NCI-H446 treated with DMSO at 0.1 percent for 48 hours (cell line): Measurements from ENCODE around the gene CIZ1.
"Not testable (repeated sequence)": the region's sequence is repeated elsewhere in the genome, so short reads cannot be mapped to it uniquely, and the experiment has no call there.

Experiments
- DNase-seq: peaks from one replicate; lab custom pipeline; 2025; lab: John Stamatoyannopoulos, UW

CIZ1 gene

GRCh38 chr9:128145951-128146351 lies 45.4 kb downstream of the CIZ1 start:
- DNase-seq = no peak

GRCh38 chr9:128145536-128145935 lies 45.8 kb downstream of the CIZ1 start:
- no peak for DNase-seq

GRCh38 chr9:128144239-128145181 lies 46.9 kb downstream of the CIZ1 start:
- DNase-seq = no peak

GRCh38 chr9:128143525-128144238 lies 47.7 kb downstream of the CIZ1 start:
- no peak for DNase-seq

- no peak for DNase-seq
Measured at GRCh38 chr9:128142596-128142995, 48.8 kb downstream of the CIZ1 start.

GRCh38 chr9:128142061-128142460 lies 49.3 kb downstream of the CIZ1 start:
- no peak for DNase-seq

- DNase-seq = no peak
Measured at GRCh38 chr9:128141604-128142003, 49.8 kb downstream of the CIZ1 start.

GRCh38 chr9:128139621-128140020 lies 51.8 kb downstream of the CIZ1 start:
- DNase-seq = no peak

GRCh38 chr9:128138001-128138400 lies 53.4 kb downstream of the CIZ1 start:
- DNase-seq = no peak

- no peak for DNase-seq
Measured at GRCh38 chr9:128136816-128137793, 54.3 kb downstream of the CIZ1 start.

- DNase-seq = not testable (repeated sequence)
Measured at GRCh38 chr9:128135561-128135960, 55.8 kb downstream of the CIZ1 start.

- DNase-seq = not testable (repeated sequence)
Measured at GRCh38 chr9:128132139-128132538, 59.2 kb downstream of the CIZ1 start.

- DNase-seq = not testable (repeated sequence)
Measured at GRCh38 chr9:128131346-128131745, 60.0 kb downstream of the CIZ1 start.

GRCh38 chr9:128130651-128131050 lies 60.7 kb downstream of the CIZ1 start:
- not testable (repeated sequence) for DNase-seq

GRCh38 chr9:128129976-128130590 lies 61.3 kb downstream of the CIZ1 start:
- DNase-seq = not testable (repeated sequence)

GRCh38 chr9:128128836-128129590 lies 62.4 kb downstream of the CIZ1 start:
- DNase-seq = no peak

- DNase-seq = peak; percentile 65
Measured at GRCh38 chr9:128127990-128128835, 63.2 kb downstream of the CIZ1 start.

GRCh38 chr9:128127568-128127989 lies 63.8 kb downstream of the CIZ1 start, which contains the start of gene PTGES2:
Gene PTGES2, minus strand, starts transcription at chr9:128127729. Its CDS starts 12 bp downstream, at chr9:128127717.
- peak; percentile 40 for DNase-seq

- no peak for DNase-seq
Measured at GRCh38 chr9:128125580-128126354, 65.6 kb downstream of the CIZ1 start.
